DOHH2 (cell line): ENCODE measurements around the gene GORASP1.

Source experiments
- EZH2phosphoT487 ChIP-seq: fragments of 200-600 bp; sonication (generic); IDR thresholded peaks from 2 replicates; pipeline ENCODE4 v1.6.1; 2017; ENCODE audit warnings: borderline replicate concordance, mild to moderate bottlenecking, antibody characterized with exemption, low read length, moderate library complexity, mixed read lengths
- TF ChIP-seq, protein P1 (sequence below): fragments of 200-600 bp; sonication (generic); IDR thresholded peaks from one replicate; pipeline ENCODE4 v1.5.1; 2014; ENCODE audit warnings: antibody characterized with exemption, mild to moderate bottlenecking, low read depth, low read length; ENCODE audit not compliant: poor library complexity, severe bottlenecking

DNA sequence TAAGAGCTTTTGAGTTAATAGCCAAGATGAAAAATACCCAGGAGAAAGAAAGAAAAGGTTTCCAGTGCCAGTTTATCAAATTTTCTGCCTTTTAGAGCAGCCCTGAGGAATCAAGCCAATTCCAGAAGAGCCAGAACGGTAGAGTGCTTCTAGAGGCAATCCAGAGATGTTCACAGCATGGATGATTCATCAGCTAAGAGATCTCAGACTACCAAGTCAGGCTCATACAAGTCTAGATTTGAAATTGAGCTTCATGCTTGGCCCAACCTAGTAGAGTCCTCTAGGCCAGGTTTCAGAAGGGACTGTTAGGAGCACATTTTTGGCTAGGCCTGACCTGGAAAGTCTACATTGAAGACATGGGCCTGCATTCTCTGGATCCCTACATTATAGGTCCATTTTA is 40.1 kb downstream of the GORASP1 start:
- TF ChIP-seq, protein P1, sequence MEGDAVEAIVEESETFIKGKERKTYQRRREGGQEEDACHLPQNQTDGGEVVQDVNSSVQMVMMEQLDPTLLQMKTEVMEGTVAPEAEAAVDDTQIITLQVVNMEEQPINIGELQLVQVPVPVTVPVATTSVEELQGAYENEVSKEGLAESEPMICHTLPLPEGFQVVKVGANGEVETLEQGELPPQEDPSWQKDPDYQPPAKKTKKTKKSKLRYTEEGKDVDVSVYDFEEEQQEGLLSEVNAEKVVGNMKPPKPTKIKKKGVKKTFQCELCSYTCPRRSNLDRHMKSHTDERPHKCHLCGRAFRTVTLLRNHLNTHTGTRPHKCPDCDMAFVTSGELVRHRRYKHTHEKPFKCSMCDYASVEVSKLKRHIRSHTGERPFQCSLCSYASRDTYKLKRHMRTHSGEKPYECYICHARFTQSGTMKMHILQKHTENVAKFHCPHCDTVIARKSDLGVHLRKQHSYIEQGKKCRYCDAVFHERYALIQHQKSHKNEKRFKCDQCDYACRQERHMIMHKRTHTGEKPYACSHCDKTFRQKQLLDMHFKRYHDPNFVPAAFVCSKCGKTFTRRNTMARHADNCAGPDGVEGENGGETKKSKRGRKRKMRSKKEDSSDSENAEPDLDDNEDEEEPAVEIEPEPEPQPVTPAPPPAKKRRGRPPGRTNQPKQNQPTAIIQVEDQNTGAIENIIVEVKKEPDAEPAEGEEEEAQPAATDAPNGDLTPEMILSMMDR = no peak
- TF ChIP-seq EZH2phosphoT487 = no peak
